ENCODE data around the gene NME7. TPM values are rescaled to one million over a fixed set of nuclear protein-coding genes. Genes with fewer than 3 reads are reported as not detected.

NME7 gene
- total RNA-seq, 1 experiment from 2014 or later: 21.8 TPM

DNA sequence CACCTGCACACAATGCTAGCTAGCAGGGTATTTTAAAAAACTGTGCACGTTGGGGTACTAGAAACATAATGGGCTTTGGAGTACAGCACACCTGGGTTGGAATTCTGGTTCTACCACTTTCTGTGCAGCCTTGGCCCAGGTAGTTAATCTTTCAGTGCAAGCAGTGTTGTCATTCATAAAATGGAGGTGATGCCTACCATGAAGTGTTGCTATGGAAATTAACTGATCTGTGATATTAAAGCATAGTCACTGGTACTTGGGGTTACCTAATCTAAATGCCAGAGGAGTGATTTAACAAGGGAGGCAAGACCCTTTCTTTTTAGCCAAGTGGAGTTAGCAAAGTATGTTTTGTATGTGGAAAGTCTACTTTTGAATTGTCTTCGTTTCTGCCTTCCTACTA is 243.1 kb downstream of the NME7 start:
- peaks cover 32 to 52% of the 10 kb centered on the region in 2 experiments; a peak in 3 of 4 replicates for H3K36me3 ChIP-seq (ENCODE audit: control insufficient read depth in 1 of 2, insufficient read depth in 2 of 2, low read length in 2 of 2)
- H3K9me3 ChIP-seq (ENCODE audit: control insufficient read depth in 1 of 2, insufficient read depth in 1 of 2, low read depth in 1 of 2, low read length in 2 of 2): no peaks in the 10 kb centered on the region
- no peak overlapping the region for H3K4me3 ChIP-seq (replicated peaks in 1 of 2; ENCODE audit: low read depth in 1 of 2, low read length in 2 of 2)
- BruUV-seq (replicated peaks): no TSS peak
- H3K79me2 ChIP-seq (ENCODE audit: insufficient read depth, low read length): peaks cover 65% of the 10 kb centered on the region
- TF ChIP-seq FOSL1 (IDR thresholded peaks at IDR 0.05; ENCODE audit: low read depth): no peak
- no peak for TF ChIP-seq CBX3 (IDR thresholded peaks at IDR 0.05; ENCODE audit: low read depth)
- TF ChIP-seq, protein P1, sequence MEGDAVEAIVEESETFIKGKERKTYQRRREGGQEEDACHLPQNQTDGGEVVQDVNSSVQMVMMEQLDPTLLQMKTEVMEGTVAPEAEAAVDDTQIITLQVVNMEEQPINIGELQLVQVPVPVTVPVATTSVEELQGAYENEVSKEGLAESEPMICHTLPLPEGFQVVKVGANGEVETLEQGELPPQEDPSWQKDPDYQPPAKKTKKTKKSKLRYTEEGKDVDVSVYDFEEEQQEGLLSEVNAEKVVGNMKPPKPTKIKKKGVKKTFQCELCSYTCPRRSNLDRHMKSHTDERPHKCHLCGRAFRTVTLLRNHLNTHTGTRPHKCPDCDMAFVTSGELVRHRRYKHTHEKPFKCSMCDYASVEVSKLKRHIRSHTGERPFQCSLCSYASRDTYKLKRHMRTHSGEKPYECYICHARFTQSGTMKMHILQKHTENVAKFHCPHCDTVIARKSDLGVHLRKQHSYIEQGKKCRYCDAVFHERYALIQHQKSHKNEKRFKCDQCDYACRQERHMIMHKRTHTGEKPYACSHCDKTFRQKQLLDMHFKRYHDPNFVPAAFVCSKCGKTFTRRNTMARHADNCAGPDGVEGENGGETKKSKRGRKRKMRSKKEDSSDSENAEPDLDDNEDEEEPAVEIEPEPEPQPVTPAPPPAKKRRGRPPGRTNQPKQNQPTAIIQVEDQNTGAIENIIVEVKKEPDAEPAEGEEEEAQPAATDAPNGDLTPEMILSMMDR (IDR thresholded peaks at IDR 0.05 in 2 of 3, conservative IDR thresholded peaks at IDR 0.05 in 1 of 3; ENCODE audit: borderline replicate concordance in 1 of 3, insufficient read depth in 1 of 3, low read depth in 2 of 3, low read length in 2 of 3): no peak
- no peak for TF ChIP-seq EZH2phosphoT487 (IDR thresholded peaks at IDR 0.05; ENCODE audit: borderline replicate concordance)
- no peak for TF ChIP-seq YY1 (IDR thresholded peaks at IDR 0.05; ENCODE audit: extremely low read depth, insufficient replicate concordance, low read depth, low read length)
- no peak for TF ChIP-seq POLR2AphosphoS5 (IDR thresholded peaks at IDR 0.05; ENCODE audit: low read depth, low read length)
- no peak for TF ChIP-seq ZNF274 (IDR thresholded peaks at IDR 0.05; ENCODE audit: low read depth, low read length)
- TF ChIP-seq, protein P2, sequence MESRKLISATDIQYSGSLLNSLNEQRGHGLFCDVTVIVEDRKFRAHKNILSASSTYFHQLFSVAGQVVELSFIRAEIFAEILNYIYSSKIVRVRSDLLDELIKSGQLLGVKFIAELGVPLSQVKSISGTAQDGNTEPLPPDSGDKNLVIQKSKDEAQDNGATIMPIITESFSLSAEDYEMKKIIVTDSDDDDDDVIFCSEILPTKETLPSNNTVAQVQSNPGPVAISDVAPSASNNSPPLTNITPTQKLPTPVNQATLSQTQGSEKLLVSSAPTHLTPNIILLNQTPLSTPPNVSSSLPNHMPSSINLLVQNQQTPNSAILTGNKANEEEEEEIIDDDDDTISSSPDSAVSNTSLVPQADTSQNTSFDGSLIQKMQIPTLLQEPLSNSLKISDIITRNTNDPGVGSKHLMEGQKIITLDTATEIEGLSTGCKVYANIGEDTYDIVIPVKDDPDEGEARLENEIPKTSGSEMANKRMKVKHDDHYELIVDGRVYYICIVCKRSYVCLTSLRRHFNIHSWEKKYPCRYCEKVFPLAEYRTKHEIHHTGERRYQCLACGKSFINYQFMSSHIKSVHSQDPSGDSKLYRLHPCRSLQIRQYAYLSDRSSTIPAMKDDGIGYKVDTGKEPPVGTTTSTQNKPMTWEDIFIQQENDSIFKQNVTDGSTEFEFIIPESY (IDR thresholded peaks at IDR 0.05; ENCODE audit: extremely low read depth, insufficient replicate concordance, low read length): no peak
- no peak for TF ChIP-seq EGR1 (IDR thresholded peaks at IDR 0.05; ENCODE audit: low read depth)
- TF ChIP-seq ELF1 (IDR thresholded peaks at IDR 0.05; ENCODE audit: borderline replicate concordance, low read depth): no peak
- TF ChIP-seq JUND (IDR thresholded peaks at IDR 0.05): no peak
- TF ChIP-seq, protein P3, sequence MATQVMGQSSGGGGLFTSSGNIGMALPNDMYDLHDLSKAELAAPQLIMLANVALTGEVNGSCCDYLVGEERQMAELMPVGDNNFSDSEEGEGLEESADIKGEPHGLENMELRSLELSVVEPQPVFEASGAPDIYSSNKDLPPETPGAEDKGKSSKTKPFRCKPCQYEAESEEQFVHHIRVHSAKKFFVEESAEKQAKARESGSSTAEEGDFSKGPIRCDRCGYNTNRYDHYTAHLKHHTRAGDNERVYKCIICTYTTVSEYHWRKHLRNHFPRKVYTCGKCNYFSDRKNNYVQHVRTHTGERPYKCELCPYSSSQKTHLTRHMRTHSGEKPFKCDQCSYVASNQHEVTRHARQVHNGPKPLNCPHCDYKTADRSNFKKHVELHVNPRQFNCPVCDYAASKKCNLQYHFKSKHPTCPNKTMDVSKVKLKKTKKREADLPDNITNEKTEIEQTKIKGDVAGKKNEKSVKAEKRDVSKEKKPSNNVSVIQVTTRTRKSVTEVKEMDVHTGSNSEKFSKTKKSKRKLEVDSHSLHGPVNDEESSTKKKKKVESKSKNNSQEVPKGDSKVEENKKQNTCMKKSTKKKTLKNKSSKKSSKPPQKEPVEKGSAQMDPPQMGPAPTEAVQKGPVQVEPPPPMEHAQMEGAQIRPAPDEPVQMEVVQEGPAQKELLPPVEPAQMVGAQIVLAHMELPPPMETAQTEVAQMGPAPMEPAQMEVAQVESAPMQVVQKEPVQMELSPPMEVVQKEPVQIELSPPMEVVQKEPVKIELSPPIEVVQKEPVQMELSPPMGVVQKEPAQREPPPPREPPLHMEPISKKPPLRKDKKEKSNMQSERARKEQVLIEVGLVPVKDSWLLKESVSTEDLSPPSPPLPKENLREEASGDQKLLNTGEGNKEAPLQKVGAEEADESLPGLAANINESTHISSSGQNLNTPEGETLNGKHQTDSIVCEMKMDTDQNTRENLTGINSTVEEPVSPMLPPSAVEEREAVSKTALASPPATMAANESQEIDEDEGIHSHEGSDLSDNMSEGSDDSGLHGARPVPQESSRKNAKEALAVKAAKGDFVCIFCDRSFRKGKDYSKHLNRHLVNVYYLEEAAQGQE (IDR thresholded peaks at IDR 0.05; ENCODE audit: low read depth): no peak
- TF ChIP-seq, protein P4, sequence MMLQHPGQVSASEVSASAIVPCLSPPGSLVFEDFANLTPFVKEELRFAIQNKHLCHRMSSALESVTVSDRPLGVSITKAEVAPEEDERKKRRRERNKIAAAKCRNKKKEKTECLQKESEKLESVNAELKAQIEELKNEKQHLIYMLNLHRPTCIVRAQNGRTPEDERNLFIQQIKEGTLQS (IDR thresholded peaks at IDR 0.05): no peak
- no peak for TF ChIP-seq SRF (IDR thresholded peaks at IDR 0.05; ENCODE audit: low read depth)
- no peak for TF ChIP-seq POLR2A (IDR thresholded peaks at IDR 0.05; ENCODE audit: borderline replicate concordance, extremely low read depth, insufficient read depth, insufficient read length)
- TF ChIP-seq RAD21 (IDR thresholded peaks at IDR 0.05; ENCODE audit: low read depth): no peak
- TF ChIP-seq TCF7L2 (IDR thresholded peaks at IDR 0.05; ENCODE audit: borderline replicate concordance, extremely low read depth, insufficient read depth, insufficient read length): no peak
- DNase-seq (ENCODE audit: low read depth, low spot score): no peak
- intact Hi-C loops (cut with micrococcal nuclease): no loop called here
- CTCF ChIA-PET: no interaction called here
- POLR2A ChIA-PET: no interaction called here
- no peak overlapping the region for H3K4me2 ChIP-seq (ENCODE audit: low read length)
- H3K27me3 ChIP-seq (ENCODE audit: insufficient read depth, low read length): no peaks in the 10 kb centered on the region
- RAD21 ChIA-PET (ENCODE audit: low non-redundant PET in 1 of 2, low total read pairs in 2 of 2, uncharacterized antibody in 2 of 2, unreplicated experiment in 2 of 2): no interaction called here
- H2AFZ ChIP-seq (ENCODE audit: low read depth, low read length, poor library complexity, severe bottlenecking): no peak overlapping the region
- no peak overlapping the region for H3K27ac ChIP-seq (ENCODE audit: low read depth, low read length)
- H3K9ac ChIP-seq (ENCODE audit: low read length): no peak overlapping the region
- H3K9me2 ChIP-seq (ENCODE audit: insufficient read depth): no peaks in the 10 kb centered on the region
- no peaks in the 10 kb centered on the region for H4K20me1 ChIP-seq (ENCODE audit: insufficient read depth)
- H3K4me1 ChIP-seq (ENCODE audit: control insufficient read depth in 1 of 2, insufficient read depth in 2 of 2, low read length in 2 of 2): peaks cover 2 to 7% of the 10 kb centered on the region in 2 experiments; a peak in 3 of 4 replicates
- ATAC-seq: no peak
